Psoas muscle (tissue), 8 donors: ENCODE data around the gene RAI14. TPM values are rescaled to one million over a fixed set of nuclear protein-coding genes. Genes with fewer than 3 reads are reported as not detected.

Source experiments
- ATAC-seq, 4 donors: fragments of 200-7000 bp; cut with Tn5 transposase; one replicate each; pipeline ENCODE4 v1.9.1; 2020; ENCODE audit warnings: moderate library complexity in 3 of 4, mild to moderate bottlenecking in 2 of 4
- DNase-seq, 2 donors: peaks; one replicate each; pipeline ENCODE4 v3.0.0-alpha.2; 2020
- H3K27ac ChIP-seq: fragments of 200-600 bp; one replicate; pipeline ENCODE4 v1.8.0; 2022
- H3K27me3 ChIP-seq, 3 donors: fragments of 200-600 bp in 1 of 3; one replicate each; pipeline versions ENCODE4 v1.6.1 to v1.8.0; 2013 to 2022; ENCODE audit warnings: low read length in 2 of 3, mild to moderate bottlenecking in 2 of 3, moderate library complexity in 1 of 3; ENCODE audit not compliant: insufficient read depth in 3 of 3
- H3K36me3 ChIP-seq, 2 donors: fragments of 200-600 bp in 1 of 2; one replicate each; pipeline versions ENCODE4 v1.6.1 to v1.8.0; 2013 to 2022; ENCODE audit warnings: low read depth in 1 of 2, mild to moderate bottlenecking in 1 of 2, moderate library complexity in 1 of 2; ENCODE audit not compliant: insufficient read depth in 1 of 2
- H3K4me1 ChIP-seq: fragments of 200-600 bp; one replicate; pipeline ENCODE4 v1.8.0; 2022
- H3K4me3 ChIP-seq: fragments of 200-600 bp; one replicate; pipeline ENCODE4 v1.8.0; 2022; ENCODE audit warnings: mild to moderate bottlenecking
- H3K9me3 ChIP-seq: fragments of 200-600 bp; one replicate; pipeline ENCODE4 v1.8.0; 2022
- WGBS, 3 donors: extraction: QIAGEN DNeasy Blood & Tissue Kit; methylation state at CpG; one replicate each; pipeline versions ENCODE4 v1.1.6 to v1.1.7; 2013; 5-methylcytosine and 5-hydroxymethylcytosine counted together
- intact Hi-C, 2 donors: fragments of 100-400 bp; cut with DNase I; formaldehyde crosslinking; loops; one replicate each; pipeline versions ENCODE4 v1.11.0 to v1.14.2; 2022
- polyA plus RNA-seq, 3 donors: library from polyadenylated mRNA; stranded (reverse); fragments of 200-250 nt; gene quantifications; one replicate each; pipeline ENCODE4 v1.2.3, GENCODE V29; 2013
- total RNA-seq, 4 donors: library from RNA; stranded (reverse); fragmentation: NEBNext Ultra II Directional in 2 of 4; extraction: Animal tissue kit (Norgen Biotek cat#: 25700) in 2 of 4; gene quantifications; one replicate each; pipeline versions ENCODE4 v1.2.1 to v1.2.4, GENCODE V29; 2021 to 2023
- TF ChIP-seq, protein P1 (sequence below): fragments of 200-600 bp; IDR thresholded peaks from one replicate; pipeline ENCODE4 v1.8.0; 2022; ENCODE audit warnings: antibody characterized with exemption
- donor health status: healthy with polysubstance abuse.
- donor health status: DM: no; HTN: no; CAD: no; lungs with moderate emphysema.
- donor health status: Bipolar disorder and iron deficiency.
- donor health status: healthy.
- donor health status: DM: yes; HTN: yes; CAD: no.
- donor health status: DM: no; HTN: no; CAD: no.
- donor health status: DM: no; HTN: no; CAD: no.
- donor health status: DM: yes; HTN: yes; CAD: no.

Gene RAI14
- total and polyA plus RNA-seq, 7 donors, result 0.69 to 4.3 (median 2.1) TPM

DNA sequence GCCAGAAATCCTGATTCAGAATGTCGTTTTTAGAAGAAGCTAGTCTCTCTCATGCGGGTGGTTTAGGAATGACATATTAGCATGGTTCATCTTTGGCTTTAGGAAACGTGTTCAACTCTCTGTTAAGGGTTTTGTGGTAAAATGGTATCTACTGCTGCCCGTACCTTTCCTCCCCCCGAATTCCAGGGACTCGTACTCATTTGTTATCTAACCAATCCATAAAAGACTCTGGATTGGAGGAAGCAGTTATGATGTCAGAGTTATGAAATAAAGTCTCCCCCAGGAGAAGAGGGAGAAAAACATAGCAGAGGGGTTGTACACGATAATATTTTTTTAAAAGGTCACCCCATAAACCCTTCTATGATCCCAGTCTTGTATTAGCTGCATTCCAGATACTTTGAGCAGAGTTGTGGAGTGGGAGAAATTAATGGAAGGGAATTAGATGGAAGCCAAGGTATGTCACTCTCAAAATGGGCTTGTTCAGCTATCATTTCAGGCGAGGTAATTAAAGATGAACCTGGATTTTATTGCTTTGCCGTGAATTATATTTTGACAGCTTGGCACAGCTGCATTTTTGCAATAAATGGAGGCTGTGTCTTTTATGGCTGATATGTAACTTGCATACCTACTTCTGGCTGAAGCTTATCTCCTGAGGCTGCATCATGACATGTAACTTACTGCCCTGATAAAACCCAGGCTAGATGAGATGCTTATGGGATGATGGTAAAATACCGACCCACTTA lies 31.3 kb downstream of the RAI14 start:
- TF ChIP-seq, protein P1, sequence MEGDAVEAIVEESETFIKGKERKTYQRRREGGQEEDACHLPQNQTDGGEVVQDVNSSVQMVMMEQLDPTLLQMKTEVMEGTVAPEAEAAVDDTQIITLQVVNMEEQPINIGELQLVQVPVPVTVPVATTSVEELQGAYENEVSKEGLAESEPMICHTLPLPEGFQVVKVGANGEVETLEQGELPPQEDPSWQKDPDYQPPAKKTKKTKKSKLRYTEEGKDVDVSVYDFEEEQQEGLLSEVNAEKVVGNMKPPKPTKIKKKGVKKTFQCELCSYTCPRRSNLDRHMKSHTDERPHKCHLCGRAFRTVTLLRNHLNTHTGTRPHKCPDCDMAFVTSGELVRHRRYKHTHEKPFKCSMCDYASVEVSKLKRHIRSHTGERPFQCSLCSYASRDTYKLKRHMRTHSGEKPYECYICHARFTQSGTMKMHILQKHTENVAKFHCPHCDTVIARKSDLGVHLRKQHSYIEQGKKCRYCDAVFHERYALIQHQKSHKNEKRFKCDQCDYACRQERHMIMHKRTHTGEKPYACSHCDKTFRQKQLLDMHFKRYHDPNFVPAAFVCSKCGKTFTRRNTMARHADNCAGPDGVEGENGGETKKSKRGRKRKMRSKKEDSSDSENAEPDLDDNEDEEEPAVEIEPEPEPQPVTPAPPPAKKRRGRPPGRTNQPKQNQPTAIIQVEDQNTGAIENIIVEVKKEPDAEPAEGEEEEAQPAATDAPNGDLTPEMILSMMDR, result no peak
- H3K4me3 ChIP-seq, result no peak overlapping the region

GRCh38 chr5:34688015-34688810 lies 32.1 kb downstream of the RAI14 start:
- ATAC-seq (no peak), DNase-seq (no peak)
- H3K9me3 ChIP-seq, result no peaks in the 10 kb centered on the region
- H3K27ac ChIP-seq, result no peak overlapping the region
- H3K4me3 ChIP-seq, result no peak overlapping the region
- intact Hi-C loops, result no loop called here
- H3K36me3 ChIP-seq, result no peaks in the 10 kb centered on the region
- WGBS, 3 donors, result 90 to 91% (median 90%) methylated on average over 7 of the region's 7 CpGs
- no peaks in the 10 kb centered on the region for H3K4me1 ChIP-seq
- H3K27me3 ChIP-seq, result no peaks in the 10 kb centered on the region
- TF ChIP-seq, protein P1, result no peak

More for the DNA sequence above, 31.3 kb downstream of the RAI14 start:
- intact Hi-C loops, result no loop called here
- H3K36me3 ChIP-seq, result no peaks in the 10 kb centered on the region
- DNase-seq (no peak), ATAC-seq (no peak)
- no peak overlapping the region for H3K27ac ChIP-seq
- H3K9me3 ChIP-seq, result no peaks in the 10 kb centered on the region
- H3K4me1 ChIP-seq, result no peaks in the 10 kb centered on the region
- 80 to 82% (median 82%) methylated on average over 10 of the region's 10 CpGs for WGBS, 3 donors
- no peaks in the 10 kb centered on the region for H3K27me3 ChIP-seq

GRCh38 chr5:34690301-34690700 lies 34.2 kb downstream of the RAI14 start:
- no peak overlapping the region for H3K27ac ChIP-seq
- TF ChIP-seq, protein P1, result no peak
- intact Hi-C loops, result no loop called here
- H3K4me3 ChIP-seq, result no peak overlapping the region
- no peaks in the 10 kb centered on the region for H3K36me3 ChIP-seq
- DNase-seq (no peak), ATAC-seq (no peak)
- H3K9me3 ChIP-seq, result no peaks in the 10 kb centered on the region
- 61 to 70% (median 67%) methylated on average over 8 of the region's 8 CpGs for WGBS, 3 donors
- no peaks in the 10 kb centered on the region for H3K27me3 ChIP-seq
- no peaks in the 10 kb centered on the region for H3K4me1 ChIP-seq

DNA sequence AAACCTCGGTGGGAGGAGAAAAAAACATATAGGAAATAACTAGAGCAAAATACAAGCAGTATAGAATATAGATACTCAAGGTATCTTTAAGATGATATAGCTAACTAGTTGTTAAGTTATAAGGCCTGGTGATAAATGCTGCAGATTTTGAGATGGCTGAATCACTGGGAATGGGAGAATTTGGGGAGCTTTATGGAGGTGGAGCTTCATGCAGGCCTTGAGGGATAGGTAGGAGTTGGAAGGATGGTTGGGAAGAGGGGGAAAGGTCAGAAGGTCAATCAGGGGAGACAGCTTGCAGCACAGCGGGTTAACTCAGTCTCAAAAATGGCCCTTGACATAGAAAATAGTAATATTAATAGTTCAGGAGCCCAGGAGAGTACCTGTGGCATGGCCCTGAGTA lies 34.8 kb downstream of the RAI14 start:
- H3K9me3 ChIP-seq, result no peaks in the 10 kb centered on the region
- 92 to 94% (median 92%) methylated on average over 2 of the region's 2 CpGs for whole genome bisulfite sequencing, 3 donors
- no peak overlapping the region for H3K27ac ChIP-seq
- H3K4me3 ChIP-seq, result no peak overlapping the region
- no peak for ATAC-seq
- no peaks in the 10 kb centered on the region for H3K36me3 ChIP-seq
- no peaks in the 10 kb centered on the region for H3K27me3 ChIP-seq
- DNase-seq, result no peak
- TF ChIP-seq, protein P1, result no peak
- intact Hi-C loops, result no loop called here
- H3K4me1 ChIP-seq, result no peaks in the 10 kb centered on the region
